WERI-Rb-1 (cell line): Measurements from ENCODE around the gene CCDC150.
"Not testable (repeated sequence)": the region's sequence is repeated elsewhere in the genome, so short reads cannot be mapped to it uniquely, and the experiment has no call there.

Experiments used
- DNase-seq: peaks from one replicate; pipeline ENCODE4 v3.0.0-alpha.2; 2020
- H3K27ac ChIP-seq: fragments of 250-450 bp; sonication (Bioruptor Pico); 2 replicates; pipeline ENCODE4 v1.5.1; 2020; ENCODE audit warnings: mild to moderate bottlenecking, moderate library complexity
- H3K27me3 ChIP-seq: fragments of 250-450 bp; sonication (Bioruptor Pico); 2 replicates; pipeline ENCODE4 v1.5.1; 2021; ENCODE audit warnings: mild to moderate bottlenecking, low read depth, moderate library complexity; ENCODE audit not compliant: insufficient read depth, severe bottlenecking
- H3K36me3 ChIP-seq: fragments of 250-450 bp; sonication (Bioruptor Pico); 2 replicates; pipeline ENCODE4 v1.5.1; 2020; ENCODE audit warnings: mild to moderate bottlenecking, moderate library complexity
- H3K4me3 ChIP-seq: 2 replicates; pipeline ENCODE4 v1.5.1; 2011; ENCODE audit warnings: low read depth, mild to moderate bottlenecking, control low read depth, low read length
- H3K9me3 ChIP-seq: fragments of 250-450 bp; sonication (Bioruptor Pico); 2 replicates; pipeline ENCODE4 v1.5.1; 2021; ENCODE audit warnings: mild to moderate bottlenecking, moderate library complexity; ENCODE audit not compliant: severe bottlenecking
- CTCF ChIP-seq: IDR thresholded peaks from 2 replicates; pipeline ENCODE4 v1.5.1; 2011; ENCODE audit warnings: low read depth, mild to moderate bottlenecking, control low read depth, inconsistent platforms, low read length

CCDC150 gene

GRCh38 chr2:196697825-196698224 lies 58.3 kb downstream of the CCDC150 start:
- no peaks in the 10 kb centered on the region for H3K27me3 ChIP-seq
- no peak for DNase-seq
- no peaks in the 10 kb centered on the region for H3K36me3 ChIP-seq
- no peak overlapping the region for H3K27ac ChIP-seq
- no peak for TF ChIP-seq CTCF
- H3K4me3 ChIP-seq = no peak overlapping the region
- H3K9me3 ChIP-seq = no peaks in the 10 kb centered on the region

GRCh38 chr2:196702641-196703040 lies 63.1 kb downstream of the CCDC150 start:
- no peaks in the 10 kb centered on the region for H3K36me3 ChIP-seq
- no peaks in the 10 kb centered on the region for H3K27me3 ChIP-seq
- no peak for DNase-seq
- no peak overlapping the region for H3K27ac ChIP-seq
- no peak for TF ChIP-seq CTCF
- H3K4me3 ChIP-seq = no peak overlapping the region
- H3K9me3 ChIP-seq = no peaks in the 10 kb centered on the region

DNA sequence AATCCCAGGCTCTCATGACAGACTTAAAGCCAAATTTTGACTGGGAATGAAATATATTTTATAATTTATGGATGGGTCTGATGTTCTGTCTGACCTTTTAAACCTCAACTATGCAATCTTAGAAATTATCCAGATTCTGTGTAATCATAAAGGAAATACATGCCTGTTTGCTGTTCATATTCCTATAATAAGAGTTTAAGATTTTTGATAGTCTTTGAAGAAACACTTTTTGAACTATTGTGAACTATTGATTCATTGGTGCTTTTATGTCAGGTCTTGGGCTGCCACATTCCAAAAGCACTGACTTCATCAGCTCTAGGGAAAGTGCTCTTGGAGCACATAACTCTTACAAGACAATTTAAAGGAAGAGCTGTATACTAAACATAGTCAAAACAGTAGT lies 64.2 kb downstream of the CCDC150 start:
- Histone ChIP-seq H3K9me3 (no peaks in the 10 kb centered on the region), H3K27ac (no peak overlapping the region), H3K4me3 (no peak overlapping the region), H3K27me3 (no peaks in the 10 kb centered on the region), H3K36me3 (no peaks in the 10 kb centered on the region)
- TF ChIP-seq CTCF = no peak
- no peak for DNase-seq

DNA sequence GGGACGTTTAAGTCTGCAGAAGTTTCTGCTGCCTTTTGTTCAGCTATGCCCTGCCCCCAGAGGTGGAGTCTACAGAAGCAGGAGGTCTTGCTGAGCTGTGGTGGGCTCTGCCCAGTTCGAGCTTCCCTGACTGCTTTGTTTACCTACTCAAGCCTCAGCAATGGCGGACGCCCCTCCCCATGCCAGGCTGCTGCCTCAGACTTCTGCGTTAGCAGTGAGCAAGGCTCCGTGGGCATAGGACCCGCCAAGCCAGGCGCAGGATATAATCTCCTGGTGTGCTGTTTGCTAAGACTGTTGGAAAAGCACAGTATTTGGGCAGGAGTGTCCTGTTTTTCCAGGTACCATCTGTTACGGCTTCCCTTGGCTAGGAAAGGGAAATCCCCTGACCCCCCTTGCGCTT lies 70.5 kb downstream of the CCDC150 start:
- H3K27ac ChIP-seq, H3K9me3 ChIP-seq, H3K27me3 ChIP-seq, H3K36me3 ChIP-seq, H3K4me3 ChIP-seq, DNase-seq: not testable (repeated sequence)

- Histone ChIP-seq H3K9me3 (peaks cover 4% of the 10 kb centered on the region), H3K36me3 (no peaks in the 10 kb centered on the region; the same call in 1 of the 2 replicates), H3K27me3 (no peaks in the 10 kb centered on the region), H3K4me3 (no peak overlapping the region), H3K27ac (no peak overlapping the region)
- no peak for TF ChIP-seq CTCF
- no peak for DNase-seq
Measured at GRCh38 chr2:196711625-196712024, 72.1 kb downstream of the CCDC150 start.

- Histone ChIP-seq H3K27ac (no peak overlapping the region), H3K36me3 (no peaks in the 10 kb centered on the region; the same call in 1 of the 2 replicates), H3K27me3 (no peaks in the 10 kb centered on the region), H3K4me3 (no peak overlapping the region), H3K9me3 (peaks cover 4% of the 10 kb centered on the region)
- no peak for TF ChIP-seq CTCF
- DNase-seq = no peak
Measured at GRCh38 chr2:196712867-196713266, 73.4 kb downstream of the CCDC150 start.
